ENCODE measurements around the gene EHMT1. TPM values are rescaled to one million over a fixed set of nuclear protein-coding genes. Genes with fewer than 3 reads are reported as not detected.

The EHMT1 gene
- total RNA-seq, 1 donor from 2014 or later, result 64.5 TPM

- H3K4me1 ChIP-seq (ENCODE audit: insufficient read depth, low read length), result no peaks in the 10 kb centered on the region
- no peaks in the 10 kb centered on the region for H3K9me3 ChIP-seq (ENCODE audit: insufficient read depth, low read depth, low read length)
- Mint-ChIP-seq H3K4me1 (ENCODE audit: low read depth, unreplicated experiment) (peaks cover 4% of the 10 kb centered on the region), H3K4me3 (ENCODE audit: unreplicated experiment) (no peak overlapping the region), H3K9me3 (ENCODE audit: unreplicated experiment) (no peaks in the 10 kb centered on the region), H3K36me3 (ENCODE audit: low read depth, unreplicated experiment) (peaks cover 7% of the 10 kb centered on the region), H3K27ac (ENCODE audit: unreplicated experiment) (no peak overlapping the region), H3K27me3 (ENCODE audit: low read depth, unreplicated experiment) (no peaks in the 10 kb centered on the region)
- H2AFZ ChIP-seq (ENCODE audit: low read depth, low read length), result no peak overlapping the region
- DNase-seq (ENCODE audit: low read depth) (no peak), FAIRE-seq (no peak)
- peaks cover 74% of the 10 kb centered on the region for H4K20me1 ChIP-seq (ENCODE audit: insufficient read depth, low read length)
- TF ChIP-seq EZH2 (IDR thresholded peaks at IDR 0.05; ENCODE audit: insufficient read depth, low read length) (no peak), CTCF (IDR thresholded peaks at IDR 0.05; ENCODE audit: insufficient read depth, low read depth, low read length) (no peak)
- no peak overlapping the region for H3K9ac ChIP-seq (ENCODE audit: low read length)
- no peak overlapping the region for H3K4me3 ChIP-seq (ENCODE audit: insufficient read depth, low read depth, low read length)
- no peaks in the 10 kb centered on the region for H3K36me3 ChIP-seq (ENCODE audit: insufficient read depth, low read length)
- no peaks in the 10 kb centered on the region for H3K27me3 ChIP-seq (ENCODE audit: insufficient read depth, low read length)
- no peak overlapping the region for H3K4me2 ChIP-seq (ENCODE audit: low read length)
- H3K27ac ChIP-seq (ENCODE audit: low read depth, low read length), result no peak overlapping the region
- peaks cover 91% of the 10 kb centered on the region for H3K79me2 ChIP-seq (ENCODE audit: insufficient read depth, low read length)
Observed at GRCh38 chr9:137639303-137640051, 20.7 kb downstream of the EHMT1 start.

- Histone ChIP-seq H3K4me2 (ENCODE audit: low read length) (no peak overlapping the region), H3K79me2 (ENCODE audit: insufficient read depth, low read length) (peaks cover 93% of the 10 kb centered on the region), H4K20me1 (ENCODE audit: insufficient read depth, low read length) (peaks cover 85% of the 10 kb centered on the region), H3K36me3 (ENCODE audit: insufficient read depth, low read length) (no peaks in the 10 kb centered on the region), H3K9ac (ENCODE audit: low read length) (no peak overlapping the region), H3K4me1 (ENCODE audit: insufficient read depth, low read length) (no peaks in the 10 kb centered on the region), H3K9me3 (ENCODE audit: insufficient read depth, low read depth, low read length) (no peaks in the 10 kb centered on the region), H3K27ac (ENCODE audit: low read depth, low read length) (no peak overlapping the region), H3K4me3 (ENCODE audit: insufficient read depth, low read depth, low read length) (no peak overlapping the region), H2AFZ (ENCODE audit: low read depth, low read length) (no peak overlapping the region), H3K27me3 (ENCODE audit: insufficient read depth, low read length) (no peaks in the 10 kb centered on the region)
- Mint-ChIP-seq H3K9me3 (ENCODE audit: unreplicated experiment) (no peaks in the 10 kb centered on the region), H3K36me3 (ENCODE audit: low read depth, unreplicated experiment) (peaks cover 7% of the 10 kb centered on the region), H3K4me3 (ENCODE audit: unreplicated experiment) (no peak overlapping the region), H3K4me1 (ENCODE audit: low read depth, unreplicated experiment) (peaks cover 4% of the 10 kb centered on the region), H3K27ac (ENCODE audit: unreplicated experiment) (no peak overlapping the region), H3K27me3 (ENCODE audit: low read depth, unreplicated experiment) (no peaks in the 10 kb centered on the region)
- FAIRE-seq, result no peak
- TF ChIP-seq CTCF (IDR thresholded peaks at IDR 0.05; ENCODE audit: insufficient read depth, low read depth, low read length) (no peak), EZH2 (IDR thresholded peaks at IDR 0.05; ENCODE audit: insufficient read depth, low read length) (no peak)
- no peak for DNase-seq (ENCODE audit: low read depth)
Observed at GRCh38 chr9:137640862-137641261, 22.1 kb downstream of the EHMT1 start.

- H3K4me3 Mint-ChIP-seq (ENCODE audit: unreplicated experiment), result no peak overlapping the region
- Histone ChIP-seq H4K20me1 (ENCODE audit: insufficient read depth, low read length) (peaks cover 89% of the 10 kb centered on the region), H3K9me3 (ENCODE audit: insufficient read depth, low read depth, low read length) (no peaks in the 10 kb centered on the region), H3K27ac (ENCODE audit: low read depth, low read length) (no peak overlapping the region), H3K9ac (ENCODE audit: low read length) (no peak overlapping the region), H3K4me1 (ENCODE audit: insufficient read depth, low read length) (no peaks in the 10 kb centered on the region), H3K79me2 (ENCODE audit: insufficient read depth, low read length) (peaks cover 97% of the 10 kb centered on the region), H3K27me3 (ENCODE audit: insufficient read depth, low read length) (no peaks in the 10 kb centered on the region), H3K36me3 (ENCODE audit: insufficient read depth, low read length) (no peaks in the 10 kb centered on the region), H2AFZ (ENCODE audit: low read depth, low read length) (no peak overlapping the region), H3K4me3 (ENCODE audit: insufficient read depth, low read depth, low read length) (no peak overlapping the region), H3K4me2 (ENCODE audit: low read length) (no peak overlapping the region)
- FAIRE-seq, result no peak
- no peak overlapping the region for H3K27ac Mint-ChIP-seq (ENCODE audit: unreplicated experiment)
- TF ChIP-seq CTCF (IDR thresholded peaks at IDR 0.05; ENCODE audit: insufficient read depth, low read depth, low read length) (no peak), EZH2 (IDR thresholded peaks at IDR 0.05; ENCODE audit: insufficient read depth, low read length) (no peak)
- H3K27me3 Mint-ChIP-seq (ENCODE audit: low read depth, unreplicated experiment), result no peaks in the 10 kb centered on the region
- H3K36me3 Mint-ChIP-seq (ENCODE audit: low read depth, unreplicated experiment), result peaks cover 7% of the 10 kb centered on the region
- no peaks in the 10 kb centered on the region for H3K9me3 Mint-ChIP-seq (ENCODE audit: unreplicated experiment)
- DNase-seq (ENCODE audit: low read depth), result no peak
- H3K4me1 Mint-ChIP-seq (ENCODE audit: low read depth, unreplicated experiment), result peaks cover 4% of the 10 kb centered on the region
Observed at GRCh38 chr9:137642118-137642601, 23.4 kb downstream of the EHMT1 start.

Measured in astrocyte (in vitro differentiated cells and primary cell).